Loucy (cell line): ENCODE results near the gene PDE4D.

Source experiments
- H2AFZ ChIP-seq: fragments of 200-600 bp; sonication (generic); 2 replicates; pipeline ENCODE4 v1.6.0; 2016; ENCODE audit warnings: antibody characterized with exemption, mild to moderate bottlenecking, low read length, moderate library complexity
- H3F3A ChIP-seq: fragments of 200-600 bp; 2 replicates; pipeline ENCODE4 v1.6.0; 2016; ENCODE audit warnings: antibody characterized with exemption, low read depth, mild to moderate bottlenecking
- H3K27me3 ChIP-seq: fragments of 200-600 bp; sonication (generic); 2 replicates; pipeline ENCODE4 v1.6.1; 2014; ENCODE audit warnings: low read length, mild to moderate bottlenecking; ENCODE audit not compliant: insufficient read depth, poor library complexity, severe bottlenecking
- H3K36me3 ChIP-seq: fragments of 200-600 bp; sonication (generic); 2 replicates; pipeline ENCODE4 v1.6.1; 2016; ENCODE audit warnings: low read length; ENCODE audit not compliant: insufficient read depth
- H3K4me1 ChIP-seq: fragments of 200-600 bp; sonication (generic); 2 replicates; pipeline ENCODE4 v1.5.1; 2014; ENCODE audit warnings: low read length, mild to moderate bottlenecking; ENCODE audit not compliant: insufficient read depth, poor library complexity, severe bottlenecking
- H3K4me2 ChIP-seq: fragments of 200-600 bp; sonication (generic); 2 replicates; pipeline ENCODE4 v1.6.0; 2014; ENCODE audit warnings: antibody characterized with exemption, low read length, low read depth, mild to moderate bottlenecking; ENCODE audit not compliant: poor library complexity, severe bottlenecking
- H3K4me3 ChIP-seq: fragments of 200-600 bp; sonication (generic); 2 replicates; pipeline ENCODE4 v1.5.1; 2014; ENCODE audit warnings: low read length, mild to moderate bottlenecking, mixed read lengths; ENCODE audit not compliant: poor library complexity, severe bottlenecking
- H3K79me2 ChIP-seq: fragments of 200-600 bp; sonication (generic); 2 replicates; pipeline ENCODE4 v1.6.1; 2014; ENCODE audit warnings: low read length; ENCODE audit not compliant: insufficient read depth
- H3K9ac ChIP-seq: fragments of 200-600 bp; sonication (generic); 2 replicates; pipeline ENCODE4 v1.6.0; 2014; ENCODE audit warnings: mild to moderate bottlenecking, low read depth, low read length, moderate library complexity; ENCODE audit not compliant: poor library complexity, severe bottlenecking
- H3K9me2 ChIP-seq: fragments of 200-600 bp; sonication (generic); replicated peaks from 2 replicates; pipeline ENCODE4 v1.6.1; 2016; ENCODE audit warnings: low read depth, low read length, mixed read lengths
- H3K9me3 ChIP-seq: fragments of 200-600 bp; sonication (generic); 2 replicates; pipeline ENCODE4 v1.6.1; 2014; ENCODE audit warnings: mild to moderate bottlenecking, antibody characterized with exemption, low read length, low read depth; ENCODE audit not compliant: insufficient read depth
- H4K20me1 ChIP-seq: fragments of 200-600 bp; sonication (generic); 2 replicates; pipeline ENCODE4 v1.6.0; 2014; ENCODE audit warnings: antibody characterized with exemption, low read length, mild to moderate bottlenecking; ENCODE audit not compliant: insufficient read depth, poor library complexity, severe bottlenecking
- EZH2phosphoT487 ChIP-seq: fragments of 200-600 bp; IDR thresholded peaks from 2 replicates; pipeline ENCODE4 v1.6.1; 2018; ENCODE audit warnings: antibody characterized with exemption, mild to moderate bottlenecking, moderate library complexity, borderline replicate concordance
- TF ChIP-seq, protein P1 (sequence below): fragments of 200-600 bp; sonication (generic); conservative IDR thresholded peaks from 2 replicates; pipeline ENCODE4 v1.5.1; 2014; ENCODE audit warnings: mild to moderate bottlenecking, antibody characterized with exemption, low read length

Gene PDE4D

DNA sequence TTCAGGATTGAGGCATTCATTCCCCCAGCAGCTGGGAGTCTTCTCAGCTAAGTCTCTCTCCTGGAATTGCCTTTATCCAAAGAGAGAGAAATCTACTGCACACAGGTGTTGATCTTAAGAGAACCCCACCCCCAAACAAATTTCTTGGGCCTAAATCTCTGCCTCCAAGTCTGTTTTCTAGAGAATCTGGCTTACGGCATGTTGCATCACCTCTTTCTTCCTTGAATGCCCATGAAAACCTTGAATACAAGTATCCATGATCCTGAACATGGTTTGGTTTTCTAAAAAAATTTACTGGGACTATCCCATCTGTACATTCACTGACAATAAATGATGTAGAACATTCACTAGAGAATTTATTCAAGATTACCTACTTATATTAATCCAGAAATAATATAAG lies 401.6 kb downstream of the PDE4D start:
- Histone ChIP-seq H3K9ac (no peak overlapping the region), H3K36me3 (no peaks in the 10 kb centered on the region), H3K9me3 (no peaks in the 10 kb centered on the region), H4K20me1 (no peaks in the 10 kb centered on the region), H3K4me2 (no peak overlapping the region), H3F3A (no peaks in the 10 kb centered on the region), H3K27me3 (no peaks in the 10 kb centered on the region), H3K4me3 (no peak overlapping the region), H3K79me2 (no peaks in the 10 kb centered on the region), H3K4me1 (no peaks in the 10 kb centered on the region), H3K9me2 (no peaks in the 10 kb centered on the region), H2AFZ (no peak overlapping the region)
- no peak for TF ChIP-seq EZH2phosphoT487
- TF ChIP-seq, protein P1, sequence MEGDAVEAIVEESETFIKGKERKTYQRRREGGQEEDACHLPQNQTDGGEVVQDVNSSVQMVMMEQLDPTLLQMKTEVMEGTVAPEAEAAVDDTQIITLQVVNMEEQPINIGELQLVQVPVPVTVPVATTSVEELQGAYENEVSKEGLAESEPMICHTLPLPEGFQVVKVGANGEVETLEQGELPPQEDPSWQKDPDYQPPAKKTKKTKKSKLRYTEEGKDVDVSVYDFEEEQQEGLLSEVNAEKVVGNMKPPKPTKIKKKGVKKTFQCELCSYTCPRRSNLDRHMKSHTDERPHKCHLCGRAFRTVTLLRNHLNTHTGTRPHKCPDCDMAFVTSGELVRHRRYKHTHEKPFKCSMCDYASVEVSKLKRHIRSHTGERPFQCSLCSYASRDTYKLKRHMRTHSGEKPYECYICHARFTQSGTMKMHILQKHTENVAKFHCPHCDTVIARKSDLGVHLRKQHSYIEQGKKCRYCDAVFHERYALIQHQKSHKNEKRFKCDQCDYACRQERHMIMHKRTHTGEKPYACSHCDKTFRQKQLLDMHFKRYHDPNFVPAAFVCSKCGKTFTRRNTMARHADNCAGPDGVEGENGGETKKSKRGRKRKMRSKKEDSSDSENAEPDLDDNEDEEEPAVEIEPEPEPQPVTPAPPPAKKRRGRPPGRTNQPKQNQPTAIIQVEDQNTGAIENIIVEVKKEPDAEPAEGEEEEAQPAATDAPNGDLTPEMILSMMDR = no peak

DNA sequence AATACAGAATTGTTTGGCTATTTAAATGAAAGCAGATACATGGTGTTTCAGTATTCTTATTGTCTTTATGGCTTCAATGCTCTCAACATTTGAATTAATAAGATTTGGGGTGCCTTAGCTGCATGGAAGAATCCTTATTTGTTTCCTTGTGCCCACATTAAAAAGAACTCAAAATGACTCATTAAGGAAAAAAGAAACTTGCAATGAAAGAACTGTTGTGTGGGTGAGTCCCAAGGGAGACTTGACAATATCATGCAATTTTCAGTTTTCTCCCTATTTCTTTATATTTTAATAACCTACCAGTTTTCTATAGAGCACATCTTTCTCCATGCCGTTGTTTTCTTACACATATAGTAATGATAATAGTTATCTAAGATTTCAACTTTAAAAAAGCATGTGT lies 404.0 kb downstream of the PDE4D start:
- no peaks in the 10 kb centered on the region for H3F3A ChIP-seq
- H3K9ac ChIP-seq = no peak overlapping the region
- no peaks in the 10 kb centered on the region for H3K4me1 ChIP-seq
- H3K36me3 ChIP-seq = no peaks in the 10 kb centered on the region
- no peaks in the 10 kb centered on the region for H4K20me1 ChIP-seq
- H3K79me2 ChIP-seq = no peaks in the 10 kb centered on the region
- no peak overlapping the region for H3K4me3 ChIP-seq
- no peaks in the 10 kb centered on the region for H3K9me2 ChIP-seq
- H3K4me2 ChIP-seq = no peak overlapping the region
- no peaks in the 10 kb centered on the region for H3K9me3 ChIP-seq
- H3K27me3 ChIP-seq = no peaks in the 10 kb centered on the region
- H2AFZ ChIP-seq = 0 out of 2 replicates have a peak overlapping the region, but pooled peaks have one; percentile 53
- TF ChIP-seq EZH2phosphoT487 = no peak
- TF ChIP-seq, protein P1 = no peak

DNA sequence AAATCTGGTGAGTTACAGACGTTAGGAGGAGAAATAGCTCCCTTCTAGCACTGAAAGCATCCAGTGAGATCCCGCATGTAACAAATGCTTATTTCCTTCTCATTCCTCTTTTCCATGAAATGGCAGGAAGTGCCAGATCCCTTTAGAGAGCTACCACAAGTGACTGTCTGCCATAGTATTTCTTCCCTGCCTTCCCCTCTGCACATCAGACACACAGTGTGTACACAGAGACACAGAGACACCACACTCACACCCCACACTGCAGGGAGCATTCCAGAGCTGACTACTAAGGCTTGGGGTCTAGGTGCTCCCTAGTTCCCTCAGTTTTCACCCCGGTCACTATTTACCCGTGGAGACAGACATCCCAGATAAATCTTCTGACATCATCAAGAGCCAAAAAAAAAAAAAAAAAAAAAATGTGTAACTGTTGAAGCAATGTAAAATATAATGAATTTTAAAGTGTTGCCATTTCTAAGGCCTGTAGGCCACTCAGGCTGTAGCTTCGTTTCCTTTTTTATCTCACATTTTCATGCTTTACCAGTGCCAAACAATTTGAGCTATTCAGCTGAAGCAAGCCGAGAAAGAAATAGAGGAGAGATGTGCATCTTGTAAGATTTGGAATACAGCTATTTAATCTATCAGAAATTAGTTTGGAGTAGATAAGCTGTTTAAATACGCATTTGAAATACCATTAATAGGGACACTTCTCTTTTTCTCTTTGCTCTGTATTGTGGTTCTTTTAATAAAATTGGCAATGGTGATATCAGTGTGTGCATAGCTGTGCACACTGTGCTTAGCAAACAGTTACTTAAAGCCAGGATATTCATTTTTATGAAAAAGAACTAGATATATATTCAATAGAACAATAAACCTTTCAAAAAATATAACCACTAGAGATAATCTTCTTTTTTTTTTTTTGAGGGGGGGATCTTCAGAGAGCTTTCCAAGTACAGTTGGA lies 405.5 kb downstream of the PDE4D start:
- no peaks in the 10 kb centered on the region for H3K4me1 ChIP-seq
- no peaks in the 10 kb centered on the region for H3F3A ChIP-seq
- H3K9ac ChIP-seq = no peak overlapping the region
- TF ChIP-seq, protein P1 = no peak
- H2AFZ ChIP-seq = no peak overlapping the region
- no peaks in the 10 kb centered on the region for H3K9me3 ChIP-seq
- H3K27me3 ChIP-seq = no peaks in the 10 kb centered on the region
- no peaks in the 10 kb centered on the region for H3K36me3 ChIP-seq
- no peaks in the 10 kb centered on the region for H3K9me2 ChIP-seq
- H3K79me2 ChIP-seq = no peaks in the 10 kb centered on the region
- H4K20me1 ChIP-seq = no peaks in the 10 kb centered on the region
- no peak overlapping the region for H3K4me3 ChIP-seq
- no peak overlapping the region for H3K4me2 ChIP-seq
